HEK293 (cell line): Measurements from ENCODE around the gene TNS1.

Experiments
- CTCF ChIA-PET: fragments of 350-600 bp; formaldehyde crosslinking; extraction: SDS; loops from one replicate; lab custom pipeline; 2021; ENCODE audit warnings: antibody characterized with exemption; lab: Yijun Ruan, JAX
- POLR2A ChIA-PET: fragments of 300-600 bp; formaldehyde crosslinking; extraction: SDS; loops from one replicate; lab custom pipeline; 2020; ENCODE audit warnings: antibody characterized with exemption, inconsistent platforms; lab: Yijun Ruan, JAX
- H3K27ac ChIP-seq: fragments of 200-500 bp; sonication (Bioruptor generic); 2 replicates; pipeline ENCODE4 v1.5.1; 2014; ENCODE audit warnings: low read depth, low read length, control low read depth, inconsistent platforms; ENCODE audit errors: extremely low read depth
- H3K36me3 ChIP-seq, 2 experiments: fragments of 200-500 bp in 1 of 2; sonication (Bioruptor generic) in 1 of 2; 1 replicate in 1 of 2; 2 replicates in 1 of 2; pipeline ENCODE4 v1.5.1; 2014 to 2017; ENCODE audit warnings: inconsistent platforms in 2 of 2, low read length in 2 of 2; ENCODE audit not compliant: control insufficient read depth in 2 of 2, insufficient read depth in 1 of 2
- H3K4me1 ChIP-seq: fragments of 200-500 bp; sonication (Bioruptor generic); 2 replicates; pipeline ENCODE4 v1.5.1; 2014; ENCODE audit warnings: mild to moderate bottlenecking, low read length, inconsistent platforms; ENCODE audit not compliant: control insufficient read depth, insufficient read depth
- H3K4me3 ChIP-seq: 2 replicates; pipeline ENCODE4 v1.5.1; 2011; ENCODE audit warnings: low read depth, mild to moderate bottlenecking, control low read depth, low read length, moderate library complexity
- H3K9me3 ChIP-seq: fragments of 200-500 bp; sonication (Bioruptor generic); 2 replicates; pipeline ENCODE4 v1.5.1; 2014; ENCODE audit warnings: low read depth, low read length, inconsistent platforms; ENCODE audit not compliant: control insufficient read depth, insufficient read depth
- FEZF1 ChIP-seq: fragments of 450-650 bp; formaldehyde crosslinking; IDR thresholded peaks from 2 replicates; pipeline ENCODE4 v1.5.1; 2016; ENCODE audit warnings: missing biosample characterization, missing genetic modification characterization
- GLI4 ChIP-seq: fragments of 450-650 bp; formaldehyde crosslinking; IDR thresholded peaks from 2 replicates; pipeline ENCODE4 v1.5.1; 2016; ENCODE audit warnings: missing biosample characterization, missing genetic modification characterization
- HOXA7 ChIP-seq: sonication (generic); formaldehyde crosslinking; IDR thresholded peaks from 2 replicates; pipeline ENCODE4 v1.8.1; 2022; ENCODE audit warnings: missing genetic modification reagents, borderline replicate concordance
- OSR2 ChIP-seq: fragments of 450-650 bp; formaldehyde crosslinking; IDR thresholded peaks from 2 replicates; pipeline ENCODE4 v1.5.1; 2016; ENCODE audit warnings: missing biosample characterization, missing genetic modification characterization
- ZNF132 ChIP-seq: fragments of 450-650 bp; formaldehyde crosslinking; IDR thresholded peaks from 2 replicates; pipeline ENCODE4 v1.5.1; 2017; ENCODE audit warnings: missing biosample characterization, missing genetic modification characterization, borderline replicate concordance
- ZNF16 ChIP-seq: fragments of 450-650 bp; formaldehyde crosslinking; IDR thresholded peaks from 2 replicates; pipeline ENCODE4 v1.5.1; 2016; ENCODE audit warnings: low read depth, missing biosample characterization, missing genetic modification characterization
- ZNF2 ChIP-seq: fragments of 450-650 bp; formaldehyde crosslinking; IDR thresholded peaks from 2 replicates; pipeline ENCODE4 v1.5.1; 2016; ENCODE audit warnings: missing biosample characterization, missing genetic modification characterization
- ZNF211 ChIP-seq: fragments of 450-650 bp; formaldehyde crosslinking; IDR thresholded peaks from 2 replicates; pipeline ENCODE4 v1.5.1; 2016; ENCODE audit warnings: low read depth, missing biosample characterization, missing genetic modification characterization
- ZNF223 ChIP-seq: fragments of 450-650 bp; formaldehyde crosslinking; IDR thresholded peaks from 2 replicates; pipeline ENCODE4 v1.5.1; 2016; ENCODE audit warnings: missing biosample characterization, missing genetic modification characterization
- ZNF239 ChIP-seq: fragments of 450-650 bp; formaldehyde crosslinking; IDR thresholded peaks from 2 replicates; pipeline ENCODE4 v1.5.1; 2016; ENCODE audit warnings: missing biosample characterization, missing genetic modification characterization
- ZNF311 ChIP-seq: fragments of 450-650 bp; formaldehyde crosslinking; IDR thresholded peaks from 2 replicates; pipeline ENCODE4 v1.5.1; 2017; ENCODE audit warnings: missing biosample characterization, missing genetic modification characterization, borderline replicate concordance
- ZNF366 ChIP-seq: fragments of 450-650 bp; formaldehyde crosslinking; conservative IDR thresholded peaks from 2 replicates; pipeline ENCODE4 v1.5.1; 2016; ENCODE audit warnings: missing biosample characterization, missing genetic modification characterization
- ZNF391 ChIP-seq: fragments of 450-650 bp; formaldehyde crosslinking; IDR thresholded peaks from 2 replicates; pipeline ENCODE4 v1.5.1; 2016; ENCODE audit warnings: low read depth, missing biosample characterization, missing genetic modification characterization, borderline replicate concordance
- ZNF404 ChIP-seq: fragments of 450-650 bp; formaldehyde crosslinking; IDR thresholded peaks from 2 replicates; pipeline ENCODE4 v1.5.1; 2017; ENCODE audit warnings: missing biosample characterization, missing genetic modification characterization
- ZNF433 ChIP-seq: fragments of 450-650 bp; formaldehyde crosslinking; IDR thresholded peaks from 2 replicates; pipeline ENCODE4 v1.5.1; 2016; ENCODE audit warnings: missing biosample characterization, missing genetic modification characterization, low read depth
- ZNF521 ChIP-seq: fragments of 450-650 bp; formaldehyde crosslinking; IDR thresholded peaks from 2 replicates; pipeline ENCODE4 v1.5.1; 2017; ENCODE audit warnings: missing biosample characterization, mild to moderate bottlenecking, missing genetic modification characterization
- ZNF560 ChIP-seq: fragments of 450-650 bp; formaldehyde crosslinking; IDR thresholded peaks from 2 replicates; pipeline ENCODE4 v1.5.1; 2017; ENCODE audit warnings: missing biosample characterization, missing genetic modification characterization, borderline replicate concordance
- ZNF561 ChIP-seq: fragments of 450-650 bp; IDR thresholded peaks from 2 replicates; pipeline ENCODE4 v1.5.1; 2018; ENCODE audit warnings: missing biosample characterization, missing genetic modification characterization, borderline replicate concordance
- ZNF629 ChIP-seq: fragments of 450-650 bp; formaldehyde crosslinking; IDR thresholded peaks from 2 replicates; pipeline ENCODE4 v1.5.1; 2017; ENCODE audit warnings: missing biosample characterization, missing genetic modification characterization
- ZNF707 ChIP-seq: fragments of 450-650 bp; formaldehyde crosslinking; IDR thresholded peaks from 2 replicates; pipeline ENCODE4 v1.5.1; 2016; ENCODE audit warnings: missing biosample characterization, missing genetic modification characterization
- ZNF76 ChIP-seq: fragments of 450-650 bp; formaldehyde crosslinking; IDR thresholded peaks from 2 replicates; pipeline ENCODE4; 2016; ENCODE audit warnings: low read depth, missing biosample characterization, missing genetic modification characterization, borderline replicate concordance
- ZNF785 ChIP-seq: fragments of 450-650 bp; formaldehyde crosslinking; IDR thresholded peaks from 2 replicates; pipeline ENCODE4 v1.5.1; 2016; ENCODE audit warnings: missing biosample characterization, missing genetic modification characterization
- TF ChIP-seq, protein P1 (sequence below): fragments of 450-650 bp; formaldehyde crosslinking; IDR thresholded peaks from 2 replicates; pipeline ENCODE4 v1.5.1; 2017; ENCODE audit warnings: missing biosample characterization, missing genetic modification characterization
- TF ChIP-seq, protein P2 (sequence below): IDR thresholded peaks from 2 replicates; pipeline ENCODE4 v1.6.1; 2011; ENCODE audit warnings: mild to moderate bottlenecking, low read depth, low read length, borderline replicate concordance
- TF ChIP-seq, protein P3 (sequence below): fragments of 450-650 bp; formaldehyde crosslinking; IDR thresholded peaks from 2 replicates; pipeline ENCODE4 v1.5.1; 2016; ENCODE audit warnings: missing biosample characterization, missing genetic modification characterization
- TF ChIP-seq, protein P4 (sequence below): fragments of 450-650 bp; formaldehyde crosslinking; IDR thresholded peaks from 2 replicates; pipeline ENCODE4 v1.5.1; 2016; ENCODE audit warnings: missing biosample characterization, missing genetic modification characterization, borderline replicate concordance

TNS1 gene

DNA sequence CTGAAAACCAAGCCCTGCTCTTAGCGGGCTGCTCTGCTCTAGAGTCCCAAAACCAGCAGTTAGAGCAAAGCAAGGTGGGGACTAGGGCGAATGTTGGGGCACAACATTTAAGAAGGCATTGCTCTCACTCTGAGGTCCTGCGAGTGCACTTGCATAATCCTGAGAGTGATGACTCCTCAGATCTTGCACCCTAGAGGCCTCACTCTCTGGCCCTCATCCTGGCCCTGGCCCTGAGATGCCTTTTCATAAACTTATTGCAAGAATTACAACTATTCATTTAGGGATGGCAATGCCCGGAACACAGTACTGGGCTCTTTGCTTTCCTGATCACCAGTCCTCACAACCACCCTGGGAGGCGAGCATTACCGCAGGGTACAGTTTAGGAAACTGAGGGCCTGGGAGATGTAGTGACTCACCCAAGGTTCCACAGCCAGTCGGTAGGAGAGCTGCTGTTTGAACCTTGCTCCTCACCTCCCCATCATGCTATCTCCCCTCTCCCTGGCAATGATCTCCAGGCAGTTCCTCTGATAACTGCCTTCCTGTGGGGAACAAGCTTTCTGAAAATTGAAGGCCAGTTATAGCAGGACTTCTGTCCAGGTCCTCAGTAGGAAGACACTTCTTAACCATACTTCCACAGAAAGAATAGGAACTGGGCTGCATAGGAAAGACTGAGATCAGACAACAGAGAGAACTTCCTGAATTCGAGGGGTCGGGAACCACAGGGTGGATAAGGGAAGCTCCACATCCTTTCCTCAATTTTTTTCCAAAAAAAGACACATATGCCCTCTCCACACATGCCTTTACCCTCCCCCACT lies 91.3 kb downstream of the TNS1 start:
- TF ChIP-seq ZNF707 (tag by site-specific recombination) = no peak
- TF ChIP-seq ZNF366 (tag by site-specific recombination) = no peak
- no peak for TF ChIP-seq ZNF629 (tag by site-specific recombination)
- no peak for TF ChIP-seq ZNF16 (tag by site-specific recombination)
- no peak for TF ChIP-seq ZNF391 (tag by site-specific recombination)
- TF ChIP-seq, protein P1, sequence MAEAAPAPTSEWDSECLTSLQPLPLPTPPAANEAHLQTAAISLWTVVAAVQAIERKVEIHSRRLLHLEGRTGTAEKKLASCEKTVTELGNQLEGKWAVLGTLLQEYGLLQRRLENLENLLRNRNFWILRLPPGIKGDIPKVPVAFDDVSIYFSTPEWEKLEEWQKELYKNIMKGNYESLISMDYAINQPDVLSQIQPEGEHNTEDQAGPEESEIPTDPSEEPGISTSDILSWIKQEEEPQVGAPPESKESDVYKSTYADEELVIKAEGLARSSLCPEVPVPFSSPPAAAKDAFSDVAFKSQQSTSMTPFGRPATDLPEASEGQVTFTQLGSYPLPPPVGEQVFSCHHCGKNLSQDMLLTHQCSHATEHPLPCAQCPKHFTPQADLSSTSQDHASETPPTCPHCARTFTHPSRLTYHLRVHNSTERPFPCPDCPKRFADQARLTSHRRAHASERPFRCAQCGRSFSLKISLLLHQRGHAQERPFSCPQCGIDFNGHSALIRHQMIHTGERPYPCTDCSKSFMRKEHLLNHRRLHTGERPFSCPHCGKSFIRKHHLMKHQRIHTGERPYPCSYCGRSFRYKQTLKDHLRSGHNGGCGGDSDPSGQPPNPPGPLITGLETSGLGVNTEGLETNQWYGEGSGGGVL (tag by site-specific recombination) = no peak
- H3K9me3 ChIP-seq = no peaks in the 10 kb centered on the region
- CTCF ChIA-PET = interaction anchor here (0.7 to 0.9 kb wide), 2 partner anchors 30 to 126 kb away, joined by 3 read pairs; no protein-coding TSS in a partner anchor

DNA sequence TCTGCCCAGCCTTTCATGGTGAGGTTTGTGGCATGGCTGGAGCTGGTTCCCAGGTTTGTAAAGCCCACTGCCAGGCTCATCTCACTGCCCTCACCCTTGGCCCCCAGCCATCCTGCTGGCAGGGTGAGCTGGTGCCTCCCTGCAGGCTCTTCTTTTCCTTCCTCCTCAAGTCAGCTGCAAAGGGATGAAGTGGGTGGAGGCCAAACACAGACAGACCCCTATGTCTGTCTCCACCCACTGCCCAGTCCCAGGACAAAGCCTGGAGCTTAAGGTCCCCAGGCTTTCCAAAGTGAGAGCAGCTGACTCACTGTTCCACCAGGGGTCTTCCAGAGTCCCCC lies 92.0 kb downstream of the TNS1 start:
- no peaks in the 10 kb centered on the region for H3K4me1 ChIP-seq
- H3K4me3 ChIP-seq = no peak overlapping the region
- H3K9me3 ChIP-seq = no peaks in the 10 kb centered on the region
- ChIA-PET POLR2A (no interaction called here), CTCF (interaction anchor here (0.9 to 1.0 kb wide), 2 partner anchors 11 to 125 kb away, joined by 3 read pairs; no protein-coding TSS in a partner anchor)
- H3K27ac ChIP-seq = no peak overlapping the region
- H3K36me3 ChIP-seq = no peaks in the 10 kb centered on the region
- no peak for TF ChIP-seq GLI4 (tag by site-specific recombination)
- TF ChIP-seq ZNF561 = no peak
- TF ChIP-seq ZNF223 = no peak
- no peak for TF ChIP-seq ZNF2 (tag by site-specific recombination)
- no peak for TF ChIP-seq ZNF132
- no peak for TF ChIP-seq HOXA7 (CRISPR knock-in tag)
- no peak for TF ChIP-seq ZNF76 (tag by site-specific recombination)
- no peak for TF ChIP-seq ZNF211 (tag by site-specific recombination)
- no peak for TF ChIP-seq ZNF239 (tag by site-specific recombination)
- TF ChIP-seq, protein P2, sequence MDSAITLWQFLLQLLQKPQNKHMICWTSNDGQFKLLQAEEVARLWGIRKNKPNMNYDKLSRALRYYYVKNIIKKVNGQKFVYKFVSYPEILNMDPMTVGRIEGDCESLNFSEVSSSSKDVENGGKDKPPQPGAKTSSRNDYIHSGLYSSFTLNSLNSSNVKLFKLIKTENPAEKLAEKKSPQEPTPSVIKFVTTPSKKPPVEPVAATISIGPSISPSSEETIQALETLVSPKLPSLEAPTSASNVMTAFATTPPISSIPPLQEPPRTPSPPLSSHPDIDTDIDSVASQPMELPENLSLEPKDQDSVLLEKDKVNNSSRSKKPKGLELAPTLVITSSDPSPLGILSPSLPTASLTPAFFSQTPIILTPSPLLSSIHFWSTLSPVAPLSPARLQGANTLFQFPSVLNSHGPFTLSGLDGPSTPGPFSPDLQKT = no peak
- TF ChIP-seq ZNF560 (tag by site-specific recombination) = no peak
- TF ChIP-seq, protein P3, sequence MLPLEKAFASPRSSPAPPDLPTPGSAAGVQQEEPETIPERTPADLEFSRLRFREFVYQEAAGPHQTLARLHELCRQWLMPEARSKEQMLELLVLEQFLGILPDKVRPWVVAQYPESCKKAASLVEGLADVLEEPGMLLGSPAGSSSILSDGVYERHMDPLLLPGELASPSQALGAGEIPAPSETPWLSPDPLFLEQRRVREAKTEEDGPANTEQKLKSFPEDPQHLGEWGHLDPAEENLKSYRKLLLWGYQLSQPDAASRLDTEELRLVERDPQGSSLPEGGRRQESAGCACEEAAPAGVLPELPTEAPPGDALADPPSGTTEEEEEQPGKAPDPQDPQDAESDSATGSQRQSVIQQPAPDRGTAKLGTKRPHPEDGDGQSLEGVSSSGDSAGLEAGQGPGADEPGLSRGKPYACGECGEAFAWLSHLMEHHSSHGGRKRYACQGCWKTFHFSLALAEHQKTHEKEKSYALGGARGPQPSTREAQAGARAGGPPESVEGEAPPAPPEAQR (tag by site-specific recombination) = no peak
- no peak for TF ChIP-seq ZNF521 (tag by site-specific recombination)
- no peak for TF ChIP-seq ZNF404 (tag by site-specific recombination)
- TF ChIP-seq OSR2 (tag by site-specific recombination) = no peak
- TF ChIP-seq ZNF433 (tag by site-specific recombination) = no peak
- TF ChIP-seq, protein P4, sequence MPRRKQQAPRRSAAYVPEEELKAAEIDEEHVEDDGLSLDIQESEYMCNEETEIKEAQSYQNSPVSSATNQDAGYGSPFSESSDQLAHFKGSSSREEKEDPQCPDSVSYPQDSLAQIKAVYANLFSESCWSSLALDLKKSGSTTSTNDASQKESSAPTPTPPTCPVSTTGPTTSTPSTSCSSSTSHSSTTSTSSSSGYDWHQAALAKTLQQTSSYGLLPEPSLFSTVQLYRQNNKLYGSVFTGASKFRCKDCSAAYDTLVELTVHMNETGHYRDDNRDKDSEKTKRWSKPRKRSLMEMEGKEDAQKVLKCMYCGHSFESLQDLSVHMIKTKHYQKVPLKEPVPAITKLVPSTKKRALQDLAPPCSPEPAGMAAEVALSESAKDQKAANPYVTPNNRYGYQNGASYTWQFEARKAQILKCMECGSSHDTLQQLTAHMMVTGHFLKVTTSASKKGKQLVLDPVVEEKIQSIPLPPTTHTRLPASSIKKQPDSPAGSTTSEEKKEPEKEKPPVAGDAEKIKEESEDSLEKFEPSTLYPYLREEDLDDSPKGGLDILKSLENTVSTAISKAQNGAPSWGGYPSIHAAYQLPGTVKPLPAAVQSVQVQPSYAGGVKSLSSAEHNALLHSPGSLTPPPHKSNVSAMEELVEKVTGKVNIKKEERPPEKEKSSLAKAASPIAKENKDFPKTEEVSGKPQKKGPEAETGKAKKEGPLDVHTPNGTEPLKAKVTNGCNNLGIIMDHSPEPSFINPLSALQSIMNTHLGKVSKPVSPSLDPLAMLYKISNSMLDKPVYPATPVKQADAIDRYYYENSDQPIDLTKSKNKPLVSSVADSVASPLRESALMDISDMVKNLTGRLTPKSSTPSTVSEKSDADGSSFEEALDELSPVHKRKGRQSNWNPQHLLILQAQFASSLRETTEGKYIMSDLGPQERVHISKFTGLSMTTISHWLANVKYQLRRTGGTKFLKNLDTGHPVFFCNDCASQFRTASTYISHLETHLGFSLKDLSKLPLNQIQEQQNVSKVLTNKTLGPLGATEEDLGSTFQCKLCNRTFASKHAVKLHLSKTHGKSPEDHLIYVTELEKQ (tag by site-specific recombination) = no peak
- TF ChIP-seq ZNF311 (tag by site-specific recombination) = no peak
- no peak for TF ChIP-seq FEZF1 (tag by site-specific recombination)
- no peak for TF ChIP-seq ZNF785 (tag by site-specific recombination)
- TF ChIP-seq, all 188 proteins: peak for 0

More for the DNA sequence above, 91.3 kb downstream of the TNS1 start:
- Histone ChIP-seq H3K4me3 (no peak overlapping the region), H3K36me3 (no peaks in the 10 kb centered on the region), H3K27ac (no peak overlapping the region), H3K4me1 (no peaks in the 10 kb centered on the region)
- POLR2A ChIA-PET = no interaction called here
